Pancreas (tissue), 10 donors: ENCODE data around the gene DNAJC7. TPM values are rescaled to one million over a fixed set of nuclear protein-coding genes. Genes with fewer than 3 reads are reported as not detected.

Source experiments
- ATAC-seq, 4 donors: fragments of 200-7000 bp; cut with Tn5 transposase; one replicate each; pipeline versions ENCODE4 v1.8.0 to v1.9.1; 2020; ENCODE audit warnings: mild to moderate bottlenecking in 4 of 4, moderate library complexity in 4 of 4
- DNase-seq, 6 donors: peaks; one replicate each; pipeline ENCODE4 v3.0.0-alpha.2; 2020
- FAIRE-seq: peaks from 2 replicates; lab custom pipeline; 2012; peaks lifted over from hg19 to GRCh38; lab: Jason Lieb, UNC
- H3K27ac ChIP-seq, 4 donors: fragments of 200-600 bp; sonication (generic); 1 replicate in 3 of 4; 2 replicates in 1 of 4; pipeline versions ENCODE4 v1.5.0 to v1.8.0; 2020
- H3K27me3 ChIP-seq, 4 donors: fragments of 200-600 bp; one replicate each; pipeline ENCODE4 v1.8.0; 2021
- H3K36me3 ChIP-seq, 3 donors: fragments of 200-600 bp; sonication (generic) in 1 of 3; one replicate each; pipeline versions ENCODE4 v1.5.0 to v1.8.0; 2020 to 2021
- H3K4me1 ChIP-seq, 3 donors: fragments of 200-600 bp; one replicate each; pipeline ENCODE4 v1.8.0; 2021
- H3K4me3 ChIP-seq, 4 donors: fragments of 200-600 bp; sonication (generic) in 2 of 4; one replicate each; pipeline versions ENCODE4 v1.5.0 to v1.8.0; 2020 to 2021
- H3K9me3 ChIP-seq, 4 donors: fragments of 200-600 bp; one replicate each; pipeline ENCODE4 v1.8.0; 2021
- CTCF ChIP-seq, 4 donors: fragments of 200-600 bp; sonication (generic) in 3 of 4; IDR thresholded peaks; one replicate each; pipeline versions ENCODE4 v1.5.0 to v1.8.0; 2021; ENCODE audit warnings: antibody characterized with exemption in 4 of 4
- WGBS, 2 donors: extraction: QIAGEN DNeasy Blood & Tissue Kit; methylation state at CpG; one replicate each; pipeline ENCODE4 v1.1.7; 2013; 5-methylcytosine and 5-hydroxymethylcytosine counted together
- intact Hi-C, 3 donors: fragments of 100-400 bp; cut with DNase I; formaldehyde crosslinking; loops; one replicate each; pipeline versions ENCODE4 v1.11.1 to v1.14.2; 2022
- polyA plus RNA-seq, 2 donors: library from polyadenylated mRNA; stranded (reverse); fragments of 200-250 nt; gene quantifications; one replicate each; pipeline ENCODE4 v1.2.3, GENCODE V29; 2013
- total RNA-seq, 6 donors: library from RNA; stranded (reverse); fragmentation: NEBNext Ultra II Directional in 4 of 6; extraction: Animal tissue kit (Norgen Biotek cat#: 25700) in 4 of 6; gene quantifications; one replicate each; pipeline versions ENCODE4 v1.2.1 to v1.2.4, GENCODE V29; 2021 to 2023
- donor health status: healthy with polysubstance abuse.
- donor health status: DM: no; HTN: no; CAD: no; lungs with moderate emphysema.
- donor health status: DM: no; HTN: no; CAD: no.
- donor health status: control.
- donor health status: control.
- donor health status: Bipolar disorder and iron deficiency.
- donor health status: DM: yes; HTN: yes; CAD: no.
- donor health status: DM: no; HTN: no; CAD: no.
- donor health status: DM: no; HTN: no; CAD: no.
- donor health status: DM: yes; HTN: yes; CAD: no.

DNAJC7 gene
- total and polyA plus RNA-seq, 8 donors = 32.2 to 63.6 (median 38.4) TPM

- WGBS, 2 donors = 2% methylated on average over 18 of the region's 18 CpGs
- Histone ChIP-seq H3K27ac (peak overlapping the region; percentile 79 to 87 (median 82)), H3K36me3 (peaks cover 0 to 8% (median 0%) of the 10 kb centered on the region in 3 donors), H3K9me3 (no peaks in the 10 kb centered on the region), H3K4me3 (peak overlapping the region; percentile 86 to 95 (median 90)), H3K27me3 (no peaks in the 10 kb centered on the region), H3K4me1 (peaks cover 17 to 32% (median 23%) of the 10 kb centered on the region in 3 donors)
- ATAC-seq = peak; percentile 68 to 81 (median 74)
- peak; percentile 80 to 93 (median 92) for DNase-seq
- TF ChIP-seq CTCF (IDR thresholded peaks at IDR 0.05) = no peak
- intact Hi-C loops = loop anchor here in 1 of 3 donors (10.0 kb wide), 1 partner anchor 149 kb away; the partner anchor contains the start of gene DHX58
- FAIRE-seq = no peak
Measured at GRCh38 chr17:41965694-41966462, 51.4 kb downstream of the DNAJC7 start.

- intact Hi-C loops = loop anchor here in 2 of 3 donors (5.0 to 10.0 kb wide), 2 partner anchors 149 to 152 kb away; partner anchors contain the start of gene DHX58 (in 2 of the 2)
- no peaks in the 10 kb centered on the region for H3K9me3 ChIP-seq
- H3K27ac ChIP-seq = peak overlapping the region; percentile 52 to 79 (median 57)
- WGBS, 2 donors = 14 to 21% methylated on average over 9 of the region's 9 CpGs
- FAIRE-seq (no peak), DNase-seq (peak; percentile 76 to 91 (median 81)), ATAC-seq (peak; percentile 30 to 51 (median 46))
- TF ChIP-seq CTCF (IDR thresholded peaks at IDR 0.05) = peak; percentile 64 to 77 (median 74)
- no peaks in the 10 kb centered on the region for H3K36me3 ChIP-seq
- no peak overlapping the region for H3K4me3 ChIP-seq
- H3K27me3 ChIP-seq = no peaks in the 10 kb centered on the region
- H3K4me1 ChIP-seq = peaks cover 17 to 41% (median 28%) of the 10 kb centered on the region in 3 donors
Measured at GRCh38 chr17:41962768-41963434, 54.3 kb downstream of the DNAJC7 start.

- H3K9me3 ChIP-seq = no peaks in the 10 kb centered on the region
- TF ChIP-seq CTCF (IDR thresholded peaks at IDR 0.05) = no peak
- peak; percentile 53 to 65 (median 58) for ATAC-seq
- H3K27me3 ChIP-seq = no peaks in the 10 kb centered on the region
- peak overlapping the region in 3 of 4 donors; percentile 30 to 79 (median 44) for H3K27ac ChIP-seq
- peaks cover 17 to 46% (median 28%) of the 10 kb centered on the region in 3 donors for H3K4me1 ChIP-seq
- 29 to 34% methylated on average over 5 of the region's 5 CpGs for WGBS, 2 donors
- intact Hi-C loops = loop anchor here in 2 of 3 donors (5.0 to 10.0 kb wide), 2 partner anchors 150 to 153 kb away; partner anchors contain the start of gene DHX58 (in 2 of the 2)
- no peaks in the 10 kb centered on the region for H3K36me3 ChIP-seq
- H3K4me3 ChIP-seq = no peak overlapping the region
- DNase-seq = peak; percentile 75 to 94 (median 90)
- FAIRE-seq = no peak
Measured at GRCh38 chr17:41962111-41962510, 55.1 kb downstream of the DNAJC7 start.

- H3K27ac ChIP-seq = peak overlapping the region; percentile 5 to 58 (median 36)
- peak in 3 of 4 donors; percentile 48 to 58 (median 51) for ATAC-seq
- intact Hi-C loops = loop anchor here in 2 of 3 donors (5.0 to 10.0 kb wide), 3 partner anchors 153 to 225 kb away; partner anchors contain the start of genes DHX58 (in 2 of the 2) and HAP1 (in 1 of the 2)
- peak in 3 of 6 donors; percentile 49 to 61 (median 55) for DNase-seq
- peaks cover 17 to 40% (median 21%) of the 10 kb centered on the region in 3 donors for H3K4me1 ChIP-seq
- H3K9me3 ChIP-seq = no peaks in the 10 kb centered on the region
- no peaks in the 10 kb centered on the region for H3K36me3 ChIP-seq
- WGBS, 2 donors = 43 to 44% methylated on average over 17 of the region's 17 CpGs
- TF ChIP-seq CTCF (IDR thresholded peaks at IDR 0.05) = peak in 3 of 4 donors; percentile 7 to 24 (median 17)
- H3K4me3 ChIP-seq = no peak overlapping the region
- FAIRE-seq = no peak
- H3K27me3 ChIP-seq = no peaks in the 10 kb centered on the region
Measured at GRCh38 chr17:41959336-41960095, 57.7 kb downstream of the DNAJC7 start.
